Neutrophil (primary cell): Measurements from ENCODE around the gene ADAD2.

Experiments used
- H3K27ac ChIP-seq: fragments of 200-600 bp; sonication (generic); 2 replicates; pipeline ENCODE4 v1.5.1; 2016; ENCODE audit warnings: mild to moderate bottlenecking, moderate library complexity
- H3K27me3 ChIP-seq: fragments of 200-600 bp; sonication (generic); 2 replicates; pipeline ENCODE4 v1.6.0; 2016; ENCODE audit warnings: mild to moderate bottlenecking
- H3K36me3 ChIP-seq: fragments of 200-600 bp; sonication (generic); 2 replicates; pipeline ENCODE4 v1.5.1; 2017
- H3K4me1 ChIP-seq, 2 experiments: fragments of 200-600 bp in 1 of 2; sonication (generic) in 1 of 2; 1 replicate in 1 of 2; 2 replicates in 1 of 2; pipeline versions ENCODE4 v1.5.1 to v1.6.1; 2013 to 2016; ENCODE audit warnings: low read depth in 1 of 2, low read length in 1 of 2, mild to moderate bottlenecking in 1 of 2, moderate library complexity in 1 of 2; ENCODE audit not compliant: control insufficient read depth in 1 of 2, insufficient read depth in 1 of 2
- H3K4me3 ChIP-seq, 2 experiments: fragments of 200-600 bp in 1 of 2; sonication (generic) in 1 of 2; 1 replicate in 1 of 2; 2 replicates in 1 of 2; pipeline ENCODE4 v1.5.1; 2013 to 2016; ENCODE audit warnings: low read depth in 1 of 2, low read length in 1 of 2, mild to moderate bottlenecking in 1 of 2, moderate library complexity in 1 of 2
- H3K9me3 ChIP-seq: fragments of 200-600 bp; sonication (generic); 2 replicates; pipeline ENCODE4 v1.5.1; 2016
- TF ChIP-seq, protein P1 (sequence below): fragments of 200-600 bp; sonication (generic); IDR thresholded peaks from 2 replicates; pipeline ENCODE4 v1.5.1; 2016; ENCODE audit warnings: antibody characterized with exemption

The ADAD2 gene

GRCh38 chr16:84239141-84239769 lies 48.3 kb downstream of the ADAD2 start:
- peaks cover 0 to 5% of the 10 kb centered on the region in 2 experiments for H3K4me1 ChIP-seq
- H3K27ac ChIP-seq, result no peak overlapping the region
- TF ChIP-seq, protein P1, sequence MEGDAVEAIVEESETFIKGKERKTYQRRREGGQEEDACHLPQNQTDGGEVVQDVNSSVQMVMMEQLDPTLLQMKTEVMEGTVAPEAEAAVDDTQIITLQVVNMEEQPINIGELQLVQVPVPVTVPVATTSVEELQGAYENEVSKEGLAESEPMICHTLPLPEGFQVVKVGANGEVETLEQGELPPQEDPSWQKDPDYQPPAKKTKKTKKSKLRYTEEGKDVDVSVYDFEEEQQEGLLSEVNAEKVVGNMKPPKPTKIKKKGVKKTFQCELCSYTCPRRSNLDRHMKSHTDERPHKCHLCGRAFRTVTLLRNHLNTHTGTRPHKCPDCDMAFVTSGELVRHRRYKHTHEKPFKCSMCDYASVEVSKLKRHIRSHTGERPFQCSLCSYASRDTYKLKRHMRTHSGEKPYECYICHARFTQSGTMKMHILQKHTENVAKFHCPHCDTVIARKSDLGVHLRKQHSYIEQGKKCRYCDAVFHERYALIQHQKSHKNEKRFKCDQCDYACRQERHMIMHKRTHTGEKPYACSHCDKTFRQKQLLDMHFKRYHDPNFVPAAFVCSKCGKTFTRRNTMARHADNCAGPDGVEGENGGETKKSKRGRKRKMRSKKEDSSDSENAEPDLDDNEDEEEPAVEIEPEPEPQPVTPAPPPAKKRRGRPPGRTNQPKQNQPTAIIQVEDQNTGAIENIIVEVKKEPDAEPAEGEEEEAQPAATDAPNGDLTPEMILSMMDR, result no peak
- no peak overlapping the region for H3K4me3 ChIP-seq
- peaks cover 27% of the 10 kb centered on the region for H3K27me3 ChIP-seq
- H3K9me3 ChIP-seq, result no peaks in the 10 kb centered on the region
- no peaks in the 10 kb centered on the region for H3K36me3 ChIP-seq

GRCh38 chr16:84239909-84240308 lies 49.0 kb downstream of the ADAD2 start, which contains the start of gene KCNG4:
Gene KCNG4 (minus strand): TSS chr16:84240012. CDS start chr16:84237485, 2,527 bp downstream.
- no peak within 1 kb of the TSS for H3K27ac ChIP-seq
- H3K36me3 ChIP-seq, result no peaks in the 10 kb centered on the region
- H3K9me3 ChIP-seq, result no peaks in the 10 kb centered on the region
- peaks cover 0 to 5% of the 10 kb centered on the region in 2 experiments for H3K4me1 ChIP-seq
- TF ChIP-seq, protein P1, result no peak
- no peak within 1 kb of the TSS for H3K4me3 ChIP-seq
- peaks cover 21% of the 10 kb centered on the region for H3K27me3 ChIP-seq

- H3K36me3 ChIP-seq, result no peaks in the 10 kb centered on the region
- TF ChIP-seq, protein P1, result no peak
These were observed 49.5 kb downstream of the ADAD2 start for GRCh38 chr16:84240455-84240854.

DNA sequence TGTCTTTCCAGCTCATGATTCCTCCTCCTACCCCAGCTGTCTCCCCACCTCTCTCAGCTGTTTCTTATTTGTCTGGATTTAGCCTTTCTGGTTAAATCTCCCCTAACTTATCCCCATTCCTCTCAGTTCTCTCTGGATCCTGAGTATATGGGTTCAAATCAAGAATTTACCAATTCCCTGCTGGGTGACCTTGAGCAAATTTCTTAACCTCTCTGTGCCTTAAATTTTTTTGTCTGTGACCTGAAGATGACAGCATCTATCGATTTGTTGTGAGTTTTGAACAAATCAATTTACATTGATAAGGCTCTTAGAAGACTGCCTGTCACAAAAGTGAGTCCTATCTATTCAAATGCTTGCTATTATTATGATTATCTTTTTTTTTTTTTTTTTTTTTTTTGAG lies 50.8 kb downstream of the ADAD2 start:
- Histone ChIP-seq H3K36me3 (no peaks in the 10 kb centered on the region), H3K9me3 (no peaks in the 10 kb centered on the region), H3K27ac (no peak overlapping the region), H3K4me1 (peaks cover 0 to 5% of the 10 kb centered on the region in 2 experiments), H3K4me3 (no peak overlapping the region), H3K27me3 (peaks cover 22% of the 10 kb centered on the region)
- TF ChIP-seq, protein P1, result no peak

More at GRCh38 chr16:84240455-84240854, 49.5 kb downstream of the ADAD2 start:
- Histone ChIP-seq H3K4me1 (peaks cover 0 to 5% of the 10 kb centered on the region in 2 experiments), H3K27ac (no peak overlapping the region), H3K9me3 (no peaks in the 10 kb centered on the region), H3K4me3 (no peak overlapping the region), H3K27me3 (peaks cover 21% of the 10 kb centered on the region)

DNA sequence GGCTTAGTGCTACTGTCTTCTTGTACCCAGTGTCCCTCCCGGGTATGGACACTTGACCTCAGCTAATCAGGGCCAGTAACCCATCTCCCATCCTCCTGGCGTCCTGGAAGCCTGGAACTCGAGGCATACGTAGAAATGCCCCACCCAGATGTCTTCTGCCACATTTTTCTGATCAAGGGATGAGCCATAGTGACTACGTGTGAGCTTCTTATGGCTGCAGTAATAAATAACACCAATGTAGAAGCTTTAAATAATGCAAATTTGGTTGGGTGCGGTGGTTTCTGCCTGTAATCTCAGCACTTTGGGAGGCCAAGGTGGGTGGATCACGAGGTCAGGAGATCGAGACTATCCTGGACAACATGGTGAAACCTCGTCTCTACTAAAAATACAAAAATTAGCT lies 51.9 kb downstream of the ADAD2 start:
- TF ChIP-seq, protein P1, result no peak
- Histone ChIP-seq H3K4me1 (peaks cover 0 to 5% of the 10 kb centered on the region in 2 experiments), H3K4me3 (no peak overlapping the region), H3K27me3 (peaks cover 27% of the 10 kb centered on the region), H3K9me3 (no peaks in the 10 kb centered on the region), H3K36me3 (no peaks in the 10 kb centered on the region), H3K27ac (no peak overlapping the region)
